GM12891 (cell line): ENCODE results near the gene CACNB3.

Source experiments
- PAX5 ChIP-seq: IDR thresholded peaks from 2 replicates; pipeline ENCODE4 v1.6.1; 2011; ENCODE audit warnings: low read length, moderate library complexity, mild to moderate bottlenecking; ENCODE audit not compliant: insufficient read depth, severe bottlenecking
- POLR2A ChIP-seq: IDR thresholded peaks from 2 replicates; pipeline ENCODE4 v1.6.1; 2011; ENCODE audit warnings: low read depth, low read length, control low read depth
- POLR2AphosphoS5 ChIP-seq: IDR thresholded peaks from 2 replicates; pipeline ENCODE4 v1.6.1; 2011; ENCODE audit warnings: low read depth, low read length, control low read depth

DNA sequence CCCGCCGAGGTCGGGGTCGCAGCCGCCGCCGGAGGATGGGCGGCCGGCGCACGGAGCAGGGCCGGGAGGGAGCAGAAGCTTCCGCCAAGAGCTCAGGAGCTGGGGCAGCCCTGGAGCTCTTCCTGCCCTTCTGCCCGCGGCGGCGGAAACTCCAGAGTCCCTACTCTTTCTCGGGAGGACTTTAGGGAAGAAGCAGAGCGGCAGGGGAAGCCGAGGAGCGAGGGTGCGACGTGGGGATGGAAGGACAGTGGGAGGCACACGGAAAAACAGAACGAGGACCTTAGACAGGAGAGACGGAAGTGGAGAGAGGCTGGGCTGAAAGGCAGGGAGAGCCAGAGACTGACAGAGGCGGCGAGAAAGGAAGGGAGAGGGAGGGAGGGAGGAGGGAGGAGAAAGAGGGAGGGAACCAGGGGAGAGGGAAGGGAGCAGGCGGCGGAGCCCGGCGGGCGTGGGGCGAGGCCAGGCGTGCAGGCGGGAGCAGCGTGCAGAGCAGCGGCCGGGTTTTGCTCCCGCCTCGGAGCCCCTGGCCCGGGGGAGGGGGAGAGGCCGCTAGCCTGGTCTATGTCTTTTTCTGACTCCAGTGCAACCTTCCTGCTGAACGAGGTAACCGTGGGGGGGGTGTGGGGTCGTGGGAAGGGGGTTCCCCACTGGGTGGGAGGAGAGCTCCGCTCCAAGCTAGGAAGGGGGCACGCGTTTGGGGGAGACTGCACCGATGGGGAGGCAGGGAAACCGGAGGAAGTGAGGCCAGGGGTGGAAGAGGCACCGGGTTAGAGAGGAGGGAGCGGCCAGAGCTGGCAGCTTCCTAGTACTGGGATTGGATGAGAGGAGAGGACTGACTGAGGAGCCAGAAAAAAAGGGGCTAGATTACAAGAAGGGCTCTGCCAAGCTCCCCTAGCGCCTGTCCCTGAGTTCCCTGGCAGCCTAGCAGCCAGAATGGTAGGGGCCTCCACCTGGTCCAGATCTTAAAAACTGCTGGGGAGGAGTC, 2.9 kb upstream of the CACNB3 start:
- TF ChIP-seq POLR2AphosphoS5, result no peak
- TF ChIP-seq POLR2A, result no peak
- no peak for TF ChIP-seq PAX5
